PC-9 (cell line): ENCODE measurements around the gene LARGE2.

Experiments used
- EZH2 ChIP-seq: fragments of 200-600 bp; sonication (generic); IDR thresholded peaks from 2 replicates; pipeline ENCODE4 v1.8.0; 2017; ENCODE audit warnings: antibody characterized with exemption, low read depth
- TF ChIP-seq, protein P1 (sequence below): fragments of 200-600 bp; sonication (generic); conservative IDR thresholded peaks from 2 replicates; pipeline ENCODE4 v1.6.1; 2017; ENCODE audit warnings: mixed run types, antibody characterized with exemption, mild to moderate bottlenecking, moderate library complexity

DNA sequence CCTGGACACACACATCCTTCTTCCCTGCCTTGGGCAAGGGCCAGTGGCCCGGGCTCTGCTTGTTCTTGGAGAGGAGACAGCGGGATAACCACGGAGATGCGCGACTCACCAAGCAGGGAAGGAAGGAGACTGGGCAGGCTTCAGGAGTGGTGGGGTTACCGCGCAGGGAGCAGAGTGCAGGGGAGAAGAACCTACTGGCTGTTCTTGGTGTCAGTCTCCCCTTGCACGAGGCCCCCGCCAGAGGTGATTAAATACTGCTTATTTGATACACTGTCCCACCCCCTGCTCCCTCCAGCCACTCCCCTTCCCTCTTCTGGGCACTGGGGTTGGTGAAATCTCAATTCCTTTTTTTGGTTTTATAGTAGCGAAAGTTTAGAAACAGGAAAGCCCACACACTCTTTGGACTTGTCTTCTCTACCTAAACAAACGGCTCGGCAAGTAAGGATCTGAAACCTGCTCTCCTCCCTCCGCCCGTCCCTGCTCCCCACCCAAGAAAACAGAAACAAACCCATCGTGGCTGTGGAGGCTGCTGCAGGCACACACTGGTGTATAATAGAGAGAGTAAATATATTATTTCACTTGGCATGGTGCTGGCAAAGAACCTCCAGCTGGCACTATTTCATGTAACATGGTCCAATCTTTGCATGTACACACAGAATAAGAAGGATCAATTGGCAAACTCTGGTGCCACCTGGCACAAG is 10.8 kb downstream of the LARGE2 start:
- TF ChIP-seq, protein P1, sequence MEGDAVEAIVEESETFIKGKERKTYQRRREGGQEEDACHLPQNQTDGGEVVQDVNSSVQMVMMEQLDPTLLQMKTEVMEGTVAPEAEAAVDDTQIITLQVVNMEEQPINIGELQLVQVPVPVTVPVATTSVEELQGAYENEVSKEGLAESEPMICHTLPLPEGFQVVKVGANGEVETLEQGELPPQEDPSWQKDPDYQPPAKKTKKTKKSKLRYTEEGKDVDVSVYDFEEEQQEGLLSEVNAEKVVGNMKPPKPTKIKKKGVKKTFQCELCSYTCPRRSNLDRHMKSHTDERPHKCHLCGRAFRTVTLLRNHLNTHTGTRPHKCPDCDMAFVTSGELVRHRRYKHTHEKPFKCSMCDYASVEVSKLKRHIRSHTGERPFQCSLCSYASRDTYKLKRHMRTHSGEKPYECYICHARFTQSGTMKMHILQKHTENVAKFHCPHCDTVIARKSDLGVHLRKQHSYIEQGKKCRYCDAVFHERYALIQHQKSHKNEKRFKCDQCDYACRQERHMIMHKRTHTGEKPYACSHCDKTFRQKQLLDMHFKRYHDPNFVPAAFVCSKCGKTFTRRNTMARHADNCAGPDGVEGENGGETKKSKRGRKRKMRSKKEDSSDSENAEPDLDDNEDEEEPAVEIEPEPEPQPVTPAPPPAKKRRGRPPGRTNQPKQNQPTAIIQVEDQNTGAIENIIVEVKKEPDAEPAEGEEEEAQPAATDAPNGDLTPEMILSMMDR = no peak
- TF ChIP-seq EZH2 = no peak
